IPS DF 4.7 (cell line): ENCODE data around the gene PLCXD3.
"Not testable (repeated sequence)": the region's sequence is repeated elsewhere in the genome, so short reads cannot be mapped to it uniquely, and the experiment has no call there.

Experiments
- DNase-seq: peaks from one replicate; pipeline ENCODE4 v3.0.0-alpha.2; 2013; ENCODE audit warnings: low spot score; ENCODE audit errors: extremely low read depth

The PLCXD3 gene

GRCh38 chr5:41493490-41494126 is 16.8 kb downstream of the PLCXD3 start:
- DNase-seq, result not testable (repeated sequence)

DNA sequence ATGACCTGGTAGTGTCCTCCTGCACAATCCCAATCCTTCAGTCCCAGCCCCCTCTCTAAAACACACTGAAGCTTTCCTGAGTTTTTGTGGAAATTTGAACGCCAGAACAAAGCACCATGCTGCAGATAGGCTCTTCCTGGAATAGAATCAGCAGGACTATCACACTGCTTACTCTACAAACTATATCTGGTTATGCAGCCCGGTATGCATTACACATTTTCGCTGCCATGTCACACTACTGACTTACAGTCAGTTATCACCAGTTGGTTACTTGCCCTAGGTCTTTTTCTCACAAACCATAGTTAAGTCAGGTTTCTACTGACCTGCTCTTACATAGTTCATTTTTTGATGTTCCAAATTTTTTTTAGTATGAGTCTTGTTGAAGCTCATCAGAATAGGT is 24.9 kb downstream of the PLCXD3 start:
- DNase-seq, result no peak

- no peak for DNase-seq
Measured at GRCh38 chr5:41482715-41483114, 27.7 kb downstream of the PLCXD3 start.

DNA sequence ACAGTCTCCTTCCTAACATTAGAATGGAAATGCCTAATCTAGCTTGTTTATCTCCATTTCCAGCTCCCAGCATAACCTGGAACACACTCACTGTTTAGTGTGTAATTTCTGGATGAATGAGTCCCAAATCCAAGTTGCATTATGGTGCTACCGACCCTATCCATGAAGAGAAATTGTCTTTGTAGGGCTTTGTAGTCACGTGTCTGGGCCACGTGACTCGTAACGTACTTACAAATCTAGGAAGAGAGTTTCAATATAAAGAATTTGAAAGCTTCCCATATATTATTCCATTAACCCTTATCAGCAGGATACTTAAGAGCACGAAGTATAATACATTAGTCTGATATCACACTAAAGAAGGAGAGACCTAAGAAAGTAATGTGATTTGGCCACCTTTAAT is 28.2 kb downstream of the PLCXD3 start:
- DNase-seq, result no peak

- not testable (repeated sequence) for DNase-seq
Measured at GRCh38 chr5:41471571-41472208, 38.7 kb downstream of the PLCXD3 start.

- no peak for DNase-seq
Measured at GRCh38 chr5:41465493-41466171, 44.8 kb downstream of the PLCXD3 start.

- no peak for DNase-seq
Measured at GRCh38 chr5:41459557-41459956, 50.8 kb downstream of the PLCXD3 start.

DNA sequence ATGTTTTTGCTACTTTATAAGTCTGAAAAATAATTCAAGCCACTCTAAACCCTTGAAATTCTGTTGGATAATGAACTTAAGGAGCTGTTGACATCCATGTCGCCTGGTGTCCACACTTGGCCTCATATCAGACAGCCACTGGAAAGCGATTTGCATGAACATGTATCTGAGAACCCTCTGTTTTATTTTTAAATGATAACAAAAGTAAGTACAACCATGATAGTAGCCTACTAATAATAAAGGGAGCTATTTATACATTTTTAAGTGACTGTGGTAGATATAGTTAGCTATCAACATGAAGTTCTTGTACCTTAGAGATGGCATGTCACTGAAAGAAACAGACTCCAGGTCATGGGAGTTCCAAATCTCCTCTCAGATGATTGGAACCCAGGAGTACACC is 53.3 kb downstream of the PLCXD3 start:
- DNase-seq, result no peak

GRCh38 chr5:41452506-41452905 is 57.9 kb downstream of the PLCXD3 start:
- DNase-seq, result no peak

DNA sequence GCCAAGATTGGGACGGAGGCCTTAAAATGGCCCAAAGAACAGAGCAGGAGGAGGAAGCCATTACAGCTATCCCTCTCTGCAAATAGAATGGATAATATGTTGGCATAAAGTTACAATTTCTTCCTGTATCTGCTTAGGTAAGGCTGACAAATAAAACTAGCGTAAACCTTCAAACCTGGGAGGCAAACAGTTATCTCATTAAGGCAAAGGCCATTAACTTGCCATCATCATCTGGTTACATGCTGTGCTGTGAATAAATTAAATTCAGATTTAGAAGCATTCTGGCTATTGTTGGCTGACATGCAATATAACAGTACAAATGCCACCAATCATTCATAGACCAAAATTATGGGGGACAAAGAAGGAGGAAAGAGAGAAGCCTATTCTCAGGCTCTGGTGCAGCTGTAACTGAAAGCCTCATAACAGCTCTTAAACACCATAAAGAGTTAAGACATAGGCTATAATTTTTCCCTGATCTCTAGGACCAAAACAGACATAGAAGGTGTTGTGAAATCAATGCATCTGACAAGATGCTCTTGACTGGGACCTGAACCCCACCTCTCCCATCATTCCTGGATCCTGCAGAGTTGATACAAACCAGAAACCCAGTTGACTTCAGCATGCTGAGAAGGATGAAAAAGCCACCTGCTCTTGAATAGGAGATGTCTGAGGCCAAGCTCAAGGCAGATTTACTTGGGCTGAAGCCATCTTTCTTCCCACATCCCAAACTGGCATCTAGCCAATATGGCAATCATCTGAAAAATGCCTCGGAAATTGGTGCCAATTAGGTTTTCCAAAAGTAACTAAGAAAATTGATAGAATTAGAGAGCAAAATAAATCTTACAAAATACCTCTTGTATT is 62.5 kb downstream of the PLCXD3 start:
- DNase-seq, result no peak

GRCh38 chr5:41445937-41446563 is 64.4 kb downstream of the PLCXD3 start:
- no peak for DNase-seq

DNA sequence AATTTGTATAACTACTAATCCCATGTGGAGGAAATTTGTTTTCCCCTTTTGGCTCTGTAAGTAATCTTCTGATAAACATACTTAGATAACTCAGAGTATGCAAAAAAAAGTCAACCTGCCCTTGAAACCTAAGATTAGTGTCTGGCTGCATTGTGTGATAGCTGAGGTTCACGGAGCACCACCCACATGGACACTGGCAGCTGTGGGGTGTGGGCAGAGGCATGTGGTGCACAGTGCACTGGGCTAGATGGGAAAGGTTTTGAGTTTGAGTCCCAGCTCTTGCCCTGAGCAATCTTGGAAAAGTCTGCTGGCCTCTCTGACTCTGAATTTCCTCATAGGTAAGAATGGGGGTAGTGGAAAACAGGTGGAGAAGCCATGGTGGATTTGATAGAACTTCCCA is 75.1 kb downstream of the PLCXD3 start:
- DNase-seq, result no peak

- DNase-seq, result no peak
Measured at GRCh38 chr5:41433552-41434181, 76.7 kb downstream of the PLCXD3 start.

GRCh38 chr5:41432481-41433253 is 77.7 kb downstream of the PLCXD3 start:
- no peak for DNase-seq

GRCh38 chr5:41427505-41427904 is 82.9 kb downstream of the PLCXD3 start:
- no peak for DNase-seq

DNA sequence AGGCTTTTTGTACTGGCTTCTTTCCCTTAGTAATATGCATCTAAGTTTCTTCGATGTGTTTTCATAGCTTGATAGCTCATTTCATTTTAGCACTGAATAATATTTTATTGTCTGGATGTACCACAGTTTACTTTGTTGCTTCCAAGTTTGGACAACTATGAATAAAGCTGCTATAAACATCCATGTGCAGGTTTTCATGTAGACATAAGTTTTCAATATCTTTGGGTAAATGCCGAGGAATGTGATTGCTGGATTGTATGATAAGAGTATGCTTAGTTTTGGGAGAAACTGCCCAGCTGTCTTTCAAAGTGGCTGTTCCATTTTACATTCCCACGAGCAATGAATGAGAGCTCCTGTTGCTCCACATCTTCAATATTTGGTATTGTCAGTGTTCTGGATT is 84.7 kb downstream of the PLCXD3 start:
- no peak for DNase-seq

- no peak for DNase-seq
Measured at GRCh38 chr5:41420492-41421067, 89.8 kb downstream of the PLCXD3 start.

GRCh38 chr5:41418220-41419031 is 92.0 kb downstream of the PLCXD3 start:
- DNase-seq, result no peak

DNA sequence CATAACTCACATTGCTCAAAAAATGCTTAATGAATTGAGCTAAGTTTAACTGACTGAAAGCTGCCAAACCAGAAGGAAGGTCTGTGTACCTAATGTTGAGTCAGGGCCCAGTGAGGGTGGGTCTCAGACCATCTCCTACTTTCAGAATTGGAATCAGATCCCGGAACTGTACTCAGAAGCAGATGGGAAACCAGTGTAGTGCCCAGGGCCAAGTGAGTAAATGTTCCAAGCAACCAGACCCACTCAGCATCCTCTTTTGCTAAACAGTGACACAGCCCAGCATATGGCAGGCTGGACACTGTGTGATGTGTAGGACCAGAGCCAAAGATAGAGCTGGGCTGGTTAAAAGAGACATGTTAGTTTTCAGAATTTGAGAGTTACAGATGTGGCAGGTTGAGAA is 94.1 kb downstream of the PLCXD3 start:
- no peak for DNase-seq
